NCI-H2196 treated with DMSO at 0.1 percent for 48 hours (cell line): ENCODE data around the gene NUDT4B.
"Not testable (repeated sequence)": the region's sequence is repeated elsewhere in the genome, so short reads cannot be mapped to it uniquely, and the experiment has no call there.

Experiments
- DNase-seq: peaks from one replicate; lab custom pipeline; 2025; ENCODE audit not compliant: unreplicated experiment; lab: John Stamatoyannopoulos, UW

Gene NUDT4B

DNA sequence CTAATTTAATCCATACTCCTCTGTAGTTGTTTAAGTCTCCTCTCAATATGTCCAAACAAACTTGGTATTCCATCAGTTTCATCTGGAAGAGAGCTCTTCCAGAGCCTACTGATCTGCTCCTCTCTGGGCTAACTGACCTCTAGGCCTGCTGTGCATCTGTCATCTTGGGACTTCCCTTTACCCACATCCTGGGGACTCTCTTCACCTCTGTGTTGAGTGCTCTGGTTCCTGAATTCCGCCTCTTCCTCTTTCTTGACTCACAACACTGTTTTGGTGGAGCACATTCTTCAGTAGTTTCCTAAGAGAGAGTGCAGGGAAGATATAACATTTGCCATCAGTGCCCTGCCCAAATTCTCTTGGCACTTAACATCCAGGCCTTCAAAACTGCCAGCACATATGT, 13.0 kb upstream of the NUDT4B start:
- not testable (repeated sequence) for DNase-seq

- not testable (repeated sequence) for DNase-seq
Observed at GRCh38 chr1:148738667-148739066, 9.9 kb upstream of the NUDT4B start.

DNA sequence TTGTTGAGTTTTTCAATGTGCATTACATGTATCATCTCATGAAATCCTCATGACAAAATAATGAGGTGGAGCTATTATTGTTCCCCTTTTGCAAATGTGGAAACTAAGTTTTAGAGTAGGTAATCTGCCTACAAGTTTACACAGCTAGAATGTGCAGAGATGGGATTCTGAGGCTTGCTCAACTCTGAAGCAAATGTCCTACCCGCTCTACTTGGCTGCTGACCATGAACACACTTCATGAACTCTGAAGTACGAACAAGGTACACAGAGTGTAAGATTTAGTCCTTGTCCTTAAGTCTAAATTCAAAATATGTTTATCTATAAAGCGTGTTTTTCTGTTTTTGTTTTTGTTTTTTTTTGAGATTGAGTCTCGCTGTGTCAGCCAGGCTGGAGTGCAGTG, 5.4 kb upstream of the NUDT4B start:
- DNase-seq = not testable (repeated sequence)

DNA sequence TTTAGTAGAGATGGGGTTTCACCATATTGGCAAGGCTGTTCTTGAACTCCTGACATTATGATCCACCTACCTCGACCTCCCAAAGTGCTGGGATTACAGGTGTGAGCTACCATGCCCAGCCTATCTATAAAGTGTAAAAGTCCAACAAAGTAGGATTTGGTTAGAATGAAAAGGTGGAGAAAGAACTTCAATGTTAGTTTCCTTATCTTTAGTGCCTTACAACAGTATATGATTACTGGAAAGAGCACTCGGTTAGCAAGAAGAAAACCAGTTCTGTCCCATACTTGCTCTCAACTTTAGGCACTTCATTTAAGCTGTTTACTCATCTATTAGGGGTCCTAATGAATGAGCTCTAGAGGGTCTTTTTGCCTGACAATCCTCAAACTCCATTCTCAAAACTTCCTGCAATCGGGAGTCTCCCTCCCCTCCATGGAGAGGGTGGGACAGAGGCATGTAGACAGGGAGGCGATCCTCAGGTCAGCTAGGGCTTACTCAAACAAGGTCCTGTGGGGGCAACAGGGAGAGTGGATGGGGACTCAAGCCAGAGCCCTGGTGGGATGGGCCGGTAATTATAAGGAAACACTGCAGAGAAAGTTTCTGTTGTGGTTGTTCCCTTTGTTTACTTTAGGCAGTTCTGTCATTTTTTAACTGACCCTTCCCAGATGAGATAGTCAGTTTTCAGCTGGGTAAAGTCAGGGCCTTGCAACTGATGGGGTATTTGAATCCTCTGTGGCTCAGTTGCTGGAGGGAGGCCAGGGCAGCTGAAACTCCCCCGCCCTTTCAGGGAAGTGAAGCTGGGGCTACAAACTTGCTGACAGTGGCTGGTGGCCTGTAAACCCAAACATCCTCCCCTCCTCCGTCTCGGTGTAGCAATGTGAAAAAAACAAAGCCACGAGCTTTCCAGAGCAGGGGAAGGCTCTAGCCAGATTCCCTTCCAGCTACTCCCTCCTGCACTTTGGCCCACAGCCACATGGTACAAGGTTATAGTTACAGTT, 4.6 kb upstream of the NUDT4B start:
- DNase-seq = not testable (repeated sequence)

DNA sequence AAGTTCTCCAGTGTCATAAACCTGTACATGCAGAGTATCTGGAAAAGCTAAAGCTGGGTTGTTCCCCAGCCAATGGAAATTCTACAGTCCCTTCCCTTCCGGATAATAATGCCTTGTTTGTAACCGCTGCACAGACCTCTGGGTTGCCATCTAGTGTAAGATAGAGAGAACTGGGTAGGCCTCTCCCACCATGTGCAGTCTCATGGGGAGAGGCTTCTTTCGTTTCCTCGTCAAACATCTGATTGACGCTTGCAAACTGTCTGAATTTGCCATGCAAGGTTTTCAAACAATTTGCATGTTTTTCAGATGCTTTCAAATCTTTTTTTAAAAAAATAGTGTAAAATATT, 734 bp downstream of the NUDT4B start:
- not testable (repeated sequence) for DNase-seq

- DNase-seq = not testable (repeated sequence)
Observed at GRCh38 chr1:148756231-148756630, 7.7 kb downstream of the NUDT4B start.

DNA sequence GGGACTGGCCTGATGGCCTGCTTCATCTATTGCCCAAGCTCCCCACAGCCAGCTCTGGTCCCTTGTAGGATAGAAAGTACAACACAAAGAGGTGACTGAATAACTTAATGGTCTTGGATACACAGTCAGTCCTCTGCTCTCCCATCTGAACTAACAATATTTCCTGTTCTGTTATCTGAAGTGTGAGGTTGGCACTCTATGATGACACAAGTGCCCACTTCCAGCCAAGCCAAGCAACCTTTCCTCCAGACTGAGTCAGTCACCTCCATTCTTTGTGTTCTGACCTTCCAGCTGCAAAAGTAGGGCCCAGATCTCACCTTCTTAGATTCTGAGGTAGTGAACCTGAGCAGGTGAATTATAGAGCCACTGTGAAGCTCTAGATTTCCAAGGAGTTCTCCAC, 8.9 kb downstream of the NUDT4B start:
- not testable (repeated sequence) for DNase-seq

GRCh38 chr1:148758412-148758811, 9.8 kb downstream of the NUDT4B start:
- not testable (repeated sequence) for DNase-seq

- not testable (repeated sequence) for DNase-seq
Observed at GRCh38 chr1:148758925-148759324, 10.4 kb downstream of the NUDT4B start.

GRCh38 chr1:148759749-148760148, 11.2 kb downstream of the NUDT4B start:
- not testable (repeated sequence) for DNase-seq

DNA sequence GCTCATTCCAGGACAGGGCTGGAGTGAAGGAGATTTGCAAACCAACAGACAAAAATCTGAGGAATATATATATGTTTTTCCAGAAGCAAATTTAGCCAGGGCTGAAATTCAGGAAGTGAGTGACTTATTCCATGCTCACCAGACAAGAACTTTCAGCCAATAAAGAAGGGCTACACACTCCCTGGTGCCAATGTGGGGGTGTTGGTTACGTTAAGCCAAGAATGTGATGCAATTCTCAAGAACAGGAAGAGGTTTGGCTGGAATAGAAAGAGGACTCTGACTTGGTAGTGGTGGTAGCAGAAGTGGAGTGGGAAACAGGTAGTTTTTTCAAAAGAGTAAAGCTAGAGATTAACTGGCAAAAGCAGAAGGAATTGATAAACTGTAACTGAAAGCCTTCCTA, 11.6 kb downstream of the NUDT4B start:
- not testable (repeated sequence) for DNase-seq

DNA sequence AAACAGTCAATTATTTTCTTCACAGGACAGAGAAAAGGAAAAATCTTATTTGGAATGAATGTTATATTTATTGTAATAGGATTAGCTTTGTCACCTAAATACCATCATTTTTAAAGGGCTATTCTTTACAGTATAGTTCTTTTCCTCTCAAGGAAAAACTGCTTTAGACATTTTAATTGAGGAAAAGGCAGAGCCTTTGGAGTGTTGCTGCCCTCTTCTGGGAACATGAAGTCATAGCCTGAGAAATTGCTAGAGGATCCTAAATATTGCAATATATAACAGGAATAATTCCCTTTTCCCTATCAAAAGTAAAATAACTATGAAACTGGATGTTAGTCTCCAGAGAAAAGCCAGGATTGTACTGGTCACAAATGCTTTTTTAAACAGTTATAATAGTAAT, 12.8 kb downstream of the NUDT4B start:
- not testable (repeated sequence) for DNase-seq

DNA sequence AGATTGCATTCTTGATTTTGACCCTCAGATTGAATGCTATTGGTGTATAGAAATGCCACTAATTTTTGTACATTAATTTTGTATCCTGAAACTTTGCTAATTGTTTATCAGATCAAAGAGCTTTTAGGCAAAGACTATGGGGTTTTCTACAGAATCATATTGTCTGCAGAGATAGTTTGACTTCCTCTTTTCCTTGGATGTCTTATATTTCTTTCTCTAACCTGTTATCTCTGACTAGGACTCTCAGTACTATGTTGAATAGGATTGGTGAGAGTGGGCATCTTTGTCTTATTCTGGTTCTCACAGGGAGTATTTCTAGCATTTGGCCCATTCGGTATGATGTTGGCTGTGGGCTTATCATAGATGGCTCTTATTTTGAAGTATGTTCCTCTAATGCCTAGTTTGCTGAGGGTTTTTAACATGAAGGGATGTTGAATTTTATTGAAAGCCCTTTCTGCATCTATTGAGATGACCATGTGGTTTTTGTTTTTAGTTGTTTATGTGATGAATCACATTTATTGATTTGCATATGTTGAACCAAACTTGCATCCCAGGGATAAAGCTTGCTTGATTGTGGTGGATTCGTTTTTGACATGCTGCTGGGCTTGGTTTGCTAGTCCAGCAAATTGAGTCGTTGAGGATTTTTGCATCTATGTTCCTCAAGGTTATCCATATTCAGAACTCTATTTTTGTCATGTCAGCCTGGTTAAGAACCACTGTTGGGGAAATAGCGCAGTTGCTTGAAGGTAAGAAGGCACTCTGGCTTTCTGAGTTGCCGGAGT, 16.9 kb downstream of the NUDT4B start:
- DNase-seq = not testable (repeated sequence)

DNA sequence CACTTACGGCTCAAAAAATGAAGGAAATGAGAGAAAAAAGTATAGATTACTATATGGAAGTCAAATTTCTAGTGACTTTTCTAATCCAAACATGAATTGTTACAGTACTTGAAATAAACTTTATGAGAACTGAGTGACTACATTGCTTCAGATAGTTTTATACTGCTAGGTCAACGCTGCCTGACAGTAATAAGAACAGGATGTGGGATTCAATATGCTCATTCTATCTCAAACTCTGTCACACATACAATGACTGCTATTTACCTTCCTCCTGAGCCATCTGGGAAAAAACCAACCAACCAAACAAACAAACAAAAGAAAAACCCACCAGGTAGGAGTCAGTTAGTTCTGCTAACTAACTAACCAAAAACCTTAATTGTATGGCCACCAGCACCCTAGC, 20.0 kb downstream of the NUDT4B start:
- not testable (repeated sequence) for DNase-seq

DNA sequence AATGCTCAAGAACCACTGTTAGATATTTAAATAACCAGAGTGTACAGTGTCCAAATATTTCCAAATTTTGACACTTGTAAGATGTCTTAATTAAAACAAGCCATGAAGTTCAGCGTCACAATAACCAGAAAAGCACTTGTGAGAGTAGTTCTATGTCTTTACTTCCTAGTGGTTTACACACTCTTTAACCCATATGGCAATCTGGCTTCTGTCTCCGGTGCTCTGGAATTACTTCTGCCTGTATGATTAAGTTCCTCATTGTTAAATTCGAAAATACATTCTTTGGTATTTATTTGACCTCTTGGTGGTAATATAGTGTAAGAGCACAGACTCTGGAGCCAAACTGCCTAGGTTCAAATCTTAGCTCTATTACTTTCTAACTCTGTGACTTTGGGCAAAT, 20.9 kb downstream of the NUDT4B start:
- not testable (repeated sequence) for DNase-seq

- not testable (repeated sequence) for DNase-seq
Observed at GRCh38 chr1:148773690-148774089, 25.1 kb downstream of the NUDT4B start.

DNA sequence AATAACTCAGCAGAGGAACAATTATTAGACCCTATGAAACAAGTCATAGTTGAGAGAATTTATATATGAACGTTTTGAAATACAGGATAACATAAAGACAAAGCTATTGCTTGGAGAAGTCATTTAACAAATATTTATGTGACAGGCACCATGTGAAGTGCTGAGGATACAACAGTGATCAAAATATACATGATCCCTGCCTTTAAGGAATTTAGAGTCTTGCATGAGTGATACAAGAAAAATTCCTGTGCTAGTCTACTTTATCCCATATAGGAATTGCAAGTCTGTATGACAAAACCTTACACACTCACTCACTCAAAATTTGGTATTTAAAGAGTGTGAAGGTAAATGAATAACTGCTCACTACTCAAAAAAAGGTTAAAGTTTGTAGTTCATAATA, 25.5 kb downstream of the NUDT4B start:
- not testable (repeated sequence) for DNase-seq

- not testable (repeated sequence) for DNase-seq
Observed at GRCh38 chr1:148775263-148775662, 26.7 kb downstream of the NUDT4B start.

GRCh38 chr1:148777649-148778048, 29.1 kb downstream of the NUDT4B start:
- DNase-seq = not testable (repeated sequence)

DNA sequence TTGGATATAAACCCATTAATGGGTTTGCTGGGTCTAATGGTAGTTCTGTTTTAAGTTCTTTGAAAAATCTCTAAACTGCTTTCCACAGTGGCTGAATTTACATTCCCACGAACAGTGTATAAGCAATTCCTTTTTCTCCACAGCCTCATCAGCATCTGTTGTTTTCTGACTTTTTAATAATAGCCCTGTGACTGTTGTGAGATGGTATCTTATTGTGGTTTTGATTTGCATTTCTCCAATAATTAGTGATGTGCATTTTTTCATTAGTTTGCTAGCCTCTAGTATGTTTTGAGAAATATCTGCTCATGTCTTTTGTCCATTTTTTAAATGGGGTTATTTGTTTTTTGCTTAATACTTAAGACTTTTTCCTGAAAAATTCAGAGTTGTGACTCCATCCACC, 31.8 kb downstream of the NUDT4B start:
- DNase-seq = not testable (repeated sequence)

DNA sequence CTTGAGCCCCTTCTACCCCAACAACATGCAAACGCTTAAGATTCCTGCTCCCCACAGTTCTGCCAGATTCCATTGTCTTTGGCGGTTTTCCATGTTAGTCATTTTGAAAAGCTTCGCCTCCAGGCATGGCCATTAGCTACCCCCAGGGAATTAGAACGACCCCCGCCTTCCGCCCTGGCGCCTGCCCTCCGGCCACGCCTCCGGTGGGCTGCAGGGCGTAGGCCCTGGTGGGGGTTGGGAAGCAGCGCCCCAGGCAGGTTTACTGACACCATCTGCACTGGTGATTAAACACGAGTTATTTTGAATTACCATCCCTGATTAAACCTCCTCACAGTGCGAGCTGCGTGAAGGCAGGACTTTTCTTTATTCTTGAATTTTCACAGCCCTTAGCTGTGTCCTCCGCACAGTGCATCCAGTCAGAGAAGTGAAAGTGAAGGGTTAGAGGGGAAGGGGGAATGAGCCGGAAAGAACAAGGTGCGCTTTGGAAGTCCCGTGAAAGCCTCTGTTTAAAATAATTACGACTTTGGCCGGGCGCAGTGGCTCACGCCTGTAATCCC, 43.0 kb downstream of the NUDT4B start:
- not testable (repeated sequence) for DNase-seq
